SK-N-SH (cell line): Measurements from ENCODE around the gene NRDE2. TPM values are rescaled to one million over a fixed set of nuclear protein-coding genes. Genes with fewer than 3 reads are reported as not detected.

Experiments
- CTCF ChIA-PET: fragments of 300-600, 350-600 bp; formaldehyde crosslinking; extraction: SDS; loops from one replicate; lab custom pipeline; 2021; lab: Yijun Ruan, JAX
- POLR2A ChIA-PET: fragments of 350-600 bp; sonication (Branson Sonifier 250); formaldehyde crosslinking; extraction: SDS; loops from one replicate; lab custom pipeline; 2020; ENCODE audit warnings: antibody characterized with exemption, inconsistent platforms; lab: Yijun Ruan, JAX
- DNase-seq: peaks from one replicate; pipeline ENCODE4 v3.0.0; 2012
- H2AFZ ChIP-seq: fragments of 200-600 bp; sonication (generic); 2 replicates; pipeline ENCODE4 v1.8.1; 2016; ENCODE audit warnings: antibody characterized with exemption, mild to moderate bottlenecking, low read depth
- H3F3A ChIP-seq: fragments of 200-600 bp; sonication (generic); replicated peaks from 2 replicates; pipeline ENCODE3; 2016; ENCODE audit warnings: antibody characterized with exemption, mild to moderate bottlenecking; ENCODE audit not compliant: insufficient read depth
- H3K27ac ChIP-seq, 2 experiments: fragments of 200-500 bp in 1 of 2; fragments of 200-600 bp in 1 of 2; sonication (Bioruptor generic) in 1 of 2; sonication (generic), shearing (Covaris generic) in 1 of 2; 2 replicates each; pipeline versions ENCODE4 v1.5.1 to v1.6.1; 2014 to 2016; ENCODE audit warnings: low read depth in 2 of 2, inconsistent platforms in 1 of 2, low read length in 1 of 2, mild to moderate bottlenecking in 1 of 2, mixed read lengths in 1 of 2
- H3K27me3 ChIP-seq: fragments of 200-600 bp; sonication (generic), shearing (Covaris generic); 2 replicates; pipeline ENCODE4 v1.6.1; 2016; ENCODE audit warnings: mixed run types; ENCODE audit not compliant: insufficient read depth
- H3K36me3 ChIP-seq, 2 experiments: fragments of 200-500 bp in 1 of 2; fragments of 200-600 bp in 1 of 2; sonication (Bioruptor generic) in 1 of 2; sonication (generic) in 1 of 2; replicated peaks in 1 of 2; 2 replicates each; pipeline versions ENCODE3 to v1.5.1; 2014 to 2016; ENCODE audit warnings: low read length in 1 of 2, mild to moderate bottlenecking in 1 of 2; ENCODE audit not compliant: insufficient read depth in 2 of 2, control insufficient read depth in 1 of 2
- H3K4me1 ChIP-seq, 2 experiments: fragments of 200-500 bp in 1 of 2; fragments of 200-600 bp in 1 of 2; sonication (Bioruptor generic) in 1 of 2; sonication (generic), shearing (Covaris generic) in 1 of 2; 2 replicates each; pipeline versions ENCODE4 v1.5.1 to v1.6.1; 2014 to 2016; ENCODE audit warnings: low read depth in 1 of 2, low read length in 1 of 2, mixed run types in 1 of 2; ENCODE audit not compliant: insufficient read depth in 2 of 2, control insufficient read depth in 1 of 2
- H3K4me2 ChIP-seq: fragments of 200-600 bp; sonication (generic), shearing (Covaris generic); 2 replicates; pipeline ENCODE4 v1.6.1; 2017; ENCODE audit warnings: mixed run types
- H3K4me3 ChIP-seq, 2 experiments: fragments of 200-500 bp in 1 of 2; fragments of 200-600 bp in 1 of 2; sonication (Bioruptor generic) in 1 of 2; sonication (generic), shearing (Covaris generic) in 1 of 2; 2 replicates each; pipeline versions ENCODE4 v1.5.1 to v1.8.1; 2014 to 2016; ENCODE audit warnings: low read depth in 2 of 2, inconsistent platforms in 1 of 2, low read length in 1 of 2, mild to moderate bottlenecking in 1 of 2, mixed read lengths in 1 of 2, moderate library complexity in 1 of 2
- H3K79me2 ChIP-seq: fragments of 200-600 bp; sonication (generic); 2 replicates; pipeline ENCODE4 v1.8.1; 2017; ENCODE audit warnings: mild to moderate bottlenecking; ENCODE audit not compliant: insufficient read depth
- H3K9ac ChIP-seq: fragments of 200-600 bp; sonication (generic); 2 replicates; pipeline ENCODE4 v1.6.1; 2017; ENCODE audit warnings: mixed run types
- H3K9me2 ChIP-seq: fragments of 200-600 bp; sonication (generic); 2 replicates; pipeline ENCODE4 v1.6.1; 2017; ENCODE audit warnings: mixed run types
- H3K9me3 ChIP-seq: fragments of 200-600 bp; sonication (generic); 2 replicates; pipeline ENCODE4 v1.6.1; 2017; ENCODE audit warnings: mixed run types, mild to moderate bottlenecking, moderate library complexity
- H4K20me1 ChIP-seq: fragments of 200-600 bp; sonication (generic); 2 replicates; pipeline ENCODE4 v1.6.1; 2017; ENCODE audit warnings: mild to moderate bottlenecking, mixed run types; ENCODE audit not compliant: insufficient read depth
- CHD2 ChIP-seq: fragments of 150-350 bp; IDR thresholded peaks from 2 replicates; pipeline ENCODE4 v1.6.1; 2018; ENCODE audit warnings: low read length; ENCODE audit not compliant: partially characterized antibody
- EP300 ChIP-seq, 2 experiments: IDR thresholded peaks; 2 replicates each; pipeline versions ENCODE4 v1.4.0 to v1.6.1; 2012; ENCODE audit warnings: borderline replicate concordance in 1 of 2, low read depth in 1 of 2, low read length in 1 of 2
- EZH2phosphoT487 ChIP-seq: fragments of 200-600 bp; sonication (generic); IDR thresholded peaks from 2 replicates; pipeline ENCODE4 v1.6.1; 2017; ENCODE audit warnings: low read depth, mixed run types, mild to moderate bottlenecking, antibody characterized with exemption, moderate library complexity, borderline replicate concordance
- FOXJ3 ChIP-seq: sonication (generic); formaldehyde crosslinking; IDR thresholded peaks from 2 replicates; pipeline ENCODE4 v1.5.1; 2020; ENCODE audit warnings: mild to moderate bottlenecking, missing genetic modification reagents
- MAX ChIP-seq: IDR thresholded peaks from 2 replicates; pipeline ENCODE4 v1.4.0; 2012; ENCODE audit warnings: low read depth
- MXI1 ChIP-seq: IDR thresholded peaks from 2 replicates; pipeline ENCODE4 v1.6.1; 2012; ENCODE audit warnings: mild to moderate bottlenecking, low read depth, low read length, improper control_type of control experiment
- NRF1 ChIP-seq: IDR thresholded peaks from 2 replicates; pipeline ENCODE4 v1.6.1; 2012; ENCODE audit warnings: low read depth, mild to moderate bottlenecking, low read length
- SMC3 ChIP-seq: IDR thresholded peaks from 2 replicates; pipeline ENCODE4 v1.6.1; 2012; ENCODE audit warnings: low read depth, low read length, improper control_type of control experiment
- TAF1 ChIP-seq: IDR thresholded peaks from 2 replicates; pipeline ENCODE4 v1.6.1; 2012; ENCODE audit warnings: low read depth, mild to moderate bottlenecking, low read length, moderate library complexity, borderline replicate concordance
- TCF12 ChIP-seq: IDR thresholded peaks from 2 replicates; pipeline ENCODE4 v1.4.0; 2012
- WGBS: methylation state at CpG from one replicate; pipeline ENCODE4 v1.1.6; 2017; ENCODE audit warnings: low lambda C conversion rate; 5-methylcytosine and 5-hydroxymethylcytosine counted together
- polyA plus RNA-seq, 3 experiments: library from polyadenylated mRNA; depleted of rRNA; stranded (reverse); fragments of >200 nt; gene quantifications; 2 replicates each; pipeline ENCODE4 v1.2.3, GENCODE V29; 2012
- TF ChIP-seq, protein P1 (sequence below): fragments of 150-350 bp; IDR thresholded peaks from 2 replicates; pipeline ENCODE4 v1.6.1; 2017; ENCODE audit warnings: antibody characterized with exemption, low read length, low read depth, borderline replicate concordance

Gene NRDE2
- polyA plus RNA-seq, 1 of the 3 experiments (the other 2 are of a cell fraction): 11.3 TPM

- DNase-seq: no peak
Measured at GRCh38 chr14:90276646-90277367, 54.9 kb downstream of the NRDE2 start.

GRCh38 chr14:90275820-90276219, 55.9 kb downstream of the NRDE2 start:
- H3K79me2 ChIP-seq: no peaks in the 10 kb centered on the region
- no peaks in the 10 kb centered on the region for H3K27me3 ChIP-seq
- DNase-seq: no peak
- peaks cover 33% of the 10 kb centered on the region for H3F3A ChIP-seq
- WGBS: 83% methylated on average over 8 of the region's 8 CpGs
- H3K9me3 ChIP-seq: no peaks in the 10 kb centered on the region
- peak overlapping the region in 1 of 2 experiments; percentile 75; a peak in 2 of 4 replicates for H3K27ac ChIP-seq
- no peak overlapping the region for H2AFZ ChIP-seq
- no peaks in the 10 kb centered on the region for H4K20me1 ChIP-seq
- H3K36me3 ChIP-seq: peaks cover 22 to 41% of the 10 kb centered on the region in 2 experiments
- TF ChIP-seq FOXJ3 (CRISPR knock-in tag) (no peak), CHD2 (no peak)
- TF ChIP-seq, all 33 proteins: peak for 0
- ChIA-PET POLR2A (interaction anchor here (0.6 kb wide), 2 partner anchors 184 to 329 kb away, joined by 3 to 4 read pairs; no protein-coding TSS in a partner anchor), CTCF (interaction anchor here (1.1 to 1.4 kb wide), 3 partner anchors 13 to 27 kb away, joined by 3 to 7 read pairs (median 3); no protein-coding TSS in a partner anchor)
- no peak overlapping the region for H3K9ac ChIP-seq
- no peak overlapping the region for H3K4me3 ChIP-seq
- H3K4me1 ChIP-seq: 0 out of 4 replicates have a peak, but pooled peaks cover 0 to 8% of the 10 kb centered on the region in 2 experiments
- H3K9me2 ChIP-seq: no peaks in the 10 kb centered on the region
- H3K4me2 ChIP-seq: peak overlapping the region; percentile 6; the same call in 1 of the 2 replicates

More at GRCh38 chr14:90276646-90277367, 54.9 kb downstream of the NRDE2 start:
- H3K9me2 ChIP-seq: no peaks in the 10 kb centered on the region
- H2AFZ ChIP-seq: no peak overlapping the region
- peaks cover 14 to 31% of the 10 kb centered on the region in 2 experiments for H3K36me3 ChIP-seq
- TF ChIP-seq MXI1 (no peak), TCF12 (no peak), CHD2 (no peak), SMC3 (no peak), TAF1 (no peak), MAX (no peak), EP300 (IDR thresholded peaks at IDR 0.05; ENCODE audit: borderline replicate concordance in 1 of 2, low read depth in 1 of 2, low read length in 1 of 2) (no peak), NRF1 (no peak), EZH2phosphoT487 (no peak)
- TF ChIP-seq, protein P1, sequence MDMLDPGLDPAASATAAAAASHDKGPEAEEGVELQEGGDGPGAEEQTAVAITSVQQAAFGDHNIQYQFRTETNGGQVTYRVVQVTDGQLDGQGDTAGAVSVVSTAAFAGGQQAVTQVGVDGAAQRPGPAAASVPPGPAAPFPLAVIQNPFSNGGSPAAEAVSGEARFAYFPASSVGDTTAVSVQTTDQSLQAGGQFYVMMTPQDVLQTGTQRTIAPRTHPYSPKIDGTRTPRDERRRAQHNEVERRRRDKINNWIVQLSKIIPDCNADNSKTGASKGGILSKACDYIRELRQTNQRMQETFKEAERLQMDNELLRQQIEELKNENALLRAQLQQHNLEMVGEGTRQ: no peak
- H3K27me3 ChIP-seq: no peaks in the 10 kb centered on the region
- no peak overlapping the region for H3K9ac ChIP-seq
- ChIA-PET POLR2A (no interaction called here), CTCF (interaction anchor here (1.1 kb wide), 1 partner anchor 12 kb away, joined by 3 read pairs; no protein-coding TSS in a partner anchor)
- peaks cover 34% of the 10 kb centered on the region for H3F3A ChIP-seq
- no peak overlapping the region for H3K4me3 ChIP-seq
- 98% methylated on average over 12 of the region's 18 CpGs for WGBS
- no peak overlapping the region for H3K27ac ChIP-seq
- H3K9me3 ChIP-seq: no peaks in the 10 kb centered on the region
- no peak overlapping the region for H3K4me2 ChIP-seq
- H4K20me1 ChIP-seq: no peaks in the 10 kb centered on the region
- H3K79me2 ChIP-seq: no peaks in the 10 kb centered on the region
- H3K4me1 ChIP-seq: peaks cover 0 to 14% of the 10 kb centered on the region in 2 experiments; a peak in 1 of 4 replicates
